CD4-positive, alpha-beta T cell treated with Interleukin-1 beta for 1 hour (primary cell): ENCODE measurements around the gene TMEM229B.
A peak's percentile ranks its signal among the peaks of the same experiment; 100 is the strongest.

Experiments
- DNase-seq, 2 donors: peaks; one replicate each; pipeline ENCODE4 v3.0.0-alpha.2; 2020 to 2022

The TMEM229B gene

GRCh38 chr14:67514650-67515385 lies 26.3 kb upstream of the TMEM229B start:
- DNase-seq = peak; percentile 41 to 55

GRCh38 chr14:67514203-67514607 lies 25.7 kb upstream of the TMEM229B start:
- DNase-seq = no peak

- no peak for DNase-seq
These were observed 25.1 kb upstream of the TMEM229B start for GRCh38 chr14:67513631-67514108.

- no peak for DNase-seq
These were observed 24.2 kb upstream of the TMEM229B start for GRCh38 chr14:67512463-67513310.

GRCh38 chr14:67510836-67511235 lies 22.3 kb upstream of the TMEM229B start:
- DNase-seq = no peak

GRCh38 chr14:67510121-67510520 lies 21.6 kb upstream of the TMEM229B start:
- no peak for DNase-seq

- DNase-seq = no peak
These were observed 20.4 kb upstream of the TMEM229B start for GRCh38 chr14:67508956-67509355.

- DNase-seq = no peak
These were observed 16.7 kb upstream of the TMEM229B start for GRCh38 chr14:67505254-67505653.

GRCh38 chr14:67503331-67503730 lies 14.8 kb upstream of the TMEM229B start:
- no peak for DNase-seq

- DNase-seq = no peak
These were observed 14.3 kb upstream of the TMEM229B start for GRCh38 chr14:67502867-67503266.

GRCh38 chr14:67501670-67502069 lies 13.1 kb upstream of the TMEM229B start:
- DNase-seq = no peak

- DNase-seq = no peak
These were observed 12.5 kb upstream of the TMEM229B start for GRCh38 chr14:67500981-67501380.

- DNase-seq = no peak
These were observed 9.2 kb upstream of the TMEM229B start for GRCh38 chr14:67497716-67498115.

- DNase-seq = no peak
These were observed 8.7 kb upstream of the TMEM229B start for GRCh38 chr14:67497216-67497615.

- DNase-seq = no peak
These were observed 7.3 kb upstream of the TMEM229B start for GRCh38 chr14:67495827-67496226.

GRCh38 chr14:67493092-67493717 lies 4.7 kb upstream of the TMEM229B start:
- no peak for DNase-seq

GRCh38 chr14:67492538-67492937 lies 4.0 kb upstream of the TMEM229B start:
- no peak for DNase-seq

GRCh38 chr14:67491741-67492507 lies 3.4 kb upstream of the TMEM229B start:
- DNase-seq = no peak

- DNase-seq = no peak
These were observed 2.8 kb upstream of the TMEM229B start for GRCh38 chr14:67491285-67491684.

GRCh38 chr14:67490196-67490595 lies 1.7 kb upstream of the TMEM229B start:
- no peak for DNase-seq

GRCh38 chr14:67487332-67487731 lies 1.2 kb downstream of the TMEM229B start:
- DNase-seq = no peak

- DNase-seq = no peak
These were observed 1.6 kb downstream of the TMEM229B start for GRCh38 chr14:67486890-67487289.
